ENCODE data around the gene RERE.
"Not testable (repeated sequence)": the region's sequence is repeated elsewhere in the genome, so short reads cannot be mapped to it uniquely, and the experiment has no call there.

The RERE gene

GRCh38 chr1:8752921-8753713, 64.3 kb downstream of the RERE start:
- no peak for DNase-seq (ENCODE audit: low read depth in 2 of 2)

GRCh38 chr1:8752411-8752810, 65.0 kb downstream of the RERE start:
- DNase-seq (ENCODE audit: low read depth in 2 of 2): no peak

- no peak for DNase-seq (ENCODE audit: low read depth in 2 of 2)
These were observed 65.5 kb downstream of the RERE start for GRCh38 chr1:8751984-8752383.

GRCh38 chr1:8747879-8748825, 69.3 kb downstream of the RERE start:
- no peak for DNase-seq (ENCODE audit: low read depth in 2 of 2)

GRCh38 chr1:8746554-8746953, 70.9 kb downstream of the RERE start:
- DNase-seq (ENCODE audit: low read depth in 2 of 2): no peak

GRCh38 chr1:8745749-8746390, 71.6 kb downstream of the RERE start:
- no peak for DNase-seq (ENCODE audit: low read depth in 2 of 2)

GRCh38 chr1:8745346-8745745, 72.1 kb downstream of the RERE start:
- no peak for DNase-seq (ENCODE audit: low read depth in 2 of 2)

GRCh38 chr1:8742022-8742924, 75.2 kb downstream of the RERE start:
- DNase-seq (ENCODE audit: low read depth in 2 of 2): no peak

- DNase-seq (ENCODE audit: low read depth in 2 of 2): no peak
These were observed 77.4 kb downstream of the RERE start for GRCh38 chr1:8740034-8740449.

GRCh38 chr1:8739377-8739776, 78.1 kb downstream of the RERE start:
- no peak for DNase-seq (ENCODE audit: low read depth in 2 of 2)

GRCh38 chr1:8736927-8737326, 80.5 kb downstream of the RERE start:
- DNase-seq (ENCODE audit: low read depth in 2 of 2): no peak

- no peak for DNase-seq (ENCODE audit: low read depth in 2 of 2)
These were observed 84.0 kb downstream of the RERE start for GRCh38 chr1:8733484-8733883.

- no peak for DNase-seq (ENCODE audit: low read depth in 2 of 2)
These were observed 86.3 kb downstream of the RERE start for GRCh38 chr1:8731162-8731561.

- DNase-seq (ENCODE audit: low read depth in 2 of 2): no peak
These were observed 89.0 kb downstream of the RERE start for GRCh38 chr1:8728464-8728863.

GRCh38 chr1:8727809-8728213, 89.6 kb downstream of the RERE start:
- no peak for DNase-seq (ENCODE audit: low read depth in 2 of 2)

GRCh38 chr1:8727316-8727715, 90.1 kb downstream of the RERE start:
- DNase-seq (ENCODE audit: low read depth in 2 of 2): not testable (repeated sequence)

GRCh38 chr1:8726801-8727186, 90.6 kb downstream of the RERE start:
- not testable (repeated sequence) for DNase-seq (ENCODE audit: low read depth in 2 of 2)

GRCh38 chr1:8723010-8723409, 94.4 kb downstream of the RERE start:
- DNase-seq (ENCODE audit: low read depth in 2 of 2): no peak

GRCh38 chr1:8722366-8722765, 95.1 kb downstream of the RERE start:
- no peak for DNase-seq (ENCODE audit: low read depth in 2 of 2)

GRCh38 chr1:8721679-8722324, 95.6 kb downstream of the RERE start:
- no peak for DNase-seq (ENCODE audit: low read depth in 2 of 2)

- no peak for DNase-seq (ENCODE audit: low read depth in 2 of 2)
These were observed 97.1 kb downstream of the RERE start for GRCh38 chr1:8720347-8720746.

Measured in stimulated activated CD8-positive, alpha-beta memory T cell treated with anti-CD3 and anti-CD28 coated beads, Interleukin-15, amount 100 ng/mL, for 48 hours (primary cell).